ENCODE measurements around the gene CWC27. TPM values are rescaled to one million over a fixed set of nuclear protein-coding genes. Genes with fewer than 3 reads are reported as not detected.

The CWC27 gene
- total RNA-seq, 1 experiment from 2014 or later: 22.8 TPM

DNA sequence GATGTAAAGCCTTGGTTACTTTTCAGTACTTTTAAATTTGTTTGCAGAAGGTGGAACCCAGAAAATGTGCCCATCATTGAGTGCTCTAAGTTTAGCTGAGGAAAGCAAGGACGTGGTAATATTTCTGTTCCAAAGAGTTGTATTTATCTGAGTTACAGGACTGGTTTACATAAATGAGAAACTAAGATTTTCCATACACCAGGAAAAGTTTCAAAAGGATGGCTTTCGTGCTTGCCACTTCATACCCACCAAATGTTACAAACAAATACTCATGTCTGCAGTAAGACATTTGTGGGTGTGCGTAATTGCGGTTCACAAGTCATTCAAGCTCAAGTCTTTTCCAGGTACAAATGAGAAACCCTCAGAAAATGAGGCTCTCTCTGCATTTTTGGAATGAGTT lies 68.1 kb downstream of the CWC27 start:
- BruUV-seq (replicated peaks): no TSS peak
- H3K36me3 Mint-ChIP-seq (ENCODE audit: insufficient read depth, unreplicated experiment): no peaks in the 10 kb centered on the region
- no peak for DNase-seq
- no peak overlapping the region for H3K27ac Mint-ChIP-seq (ENCODE audit: unreplicated experiment)
- H3K4me1 Mint-ChIP-seq (ENCODE audit: low read depth, unreplicated experiment): no peaks in the 10 kb centered on the region
- no peak overlapping the region for H3K4me3 Mint-ChIP-seq (ENCODE audit: low read depth, unreplicated experiment)
- TF ChIP-seq, protein P1, sequence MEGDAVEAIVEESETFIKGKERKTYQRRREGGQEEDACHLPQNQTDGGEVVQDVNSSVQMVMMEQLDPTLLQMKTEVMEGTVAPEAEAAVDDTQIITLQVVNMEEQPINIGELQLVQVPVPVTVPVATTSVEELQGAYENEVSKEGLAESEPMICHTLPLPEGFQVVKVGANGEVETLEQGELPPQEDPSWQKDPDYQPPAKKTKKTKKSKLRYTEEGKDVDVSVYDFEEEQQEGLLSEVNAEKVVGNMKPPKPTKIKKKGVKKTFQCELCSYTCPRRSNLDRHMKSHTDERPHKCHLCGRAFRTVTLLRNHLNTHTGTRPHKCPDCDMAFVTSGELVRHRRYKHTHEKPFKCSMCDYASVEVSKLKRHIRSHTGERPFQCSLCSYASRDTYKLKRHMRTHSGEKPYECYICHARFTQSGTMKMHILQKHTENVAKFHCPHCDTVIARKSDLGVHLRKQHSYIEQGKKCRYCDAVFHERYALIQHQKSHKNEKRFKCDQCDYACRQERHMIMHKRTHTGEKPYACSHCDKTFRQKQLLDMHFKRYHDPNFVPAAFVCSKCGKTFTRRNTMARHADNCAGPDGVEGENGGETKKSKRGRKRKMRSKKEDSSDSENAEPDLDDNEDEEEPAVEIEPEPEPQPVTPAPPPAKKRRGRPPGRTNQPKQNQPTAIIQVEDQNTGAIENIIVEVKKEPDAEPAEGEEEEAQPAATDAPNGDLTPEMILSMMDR (IDR thresholded peaks at IDR 0.05; ENCODE audit: unreplicated experiment): no peak
- CTCF ChIA-PET: no interaction called here
- intact Hi-C loops (cut with micrococcal nuclease; ENCODE audit: unreplicated experiment): no loop called here
- H3K9me3 Mint-ChIP-seq (ENCODE audit: low read depth, unreplicated experiment): no peaks in the 10 kb centered on the region
- no peaks in the 10 kb centered on the region for H3K27me3 Mint-ChIP-seq (ENCODE audit: unreplicated experiment)

DNA sequence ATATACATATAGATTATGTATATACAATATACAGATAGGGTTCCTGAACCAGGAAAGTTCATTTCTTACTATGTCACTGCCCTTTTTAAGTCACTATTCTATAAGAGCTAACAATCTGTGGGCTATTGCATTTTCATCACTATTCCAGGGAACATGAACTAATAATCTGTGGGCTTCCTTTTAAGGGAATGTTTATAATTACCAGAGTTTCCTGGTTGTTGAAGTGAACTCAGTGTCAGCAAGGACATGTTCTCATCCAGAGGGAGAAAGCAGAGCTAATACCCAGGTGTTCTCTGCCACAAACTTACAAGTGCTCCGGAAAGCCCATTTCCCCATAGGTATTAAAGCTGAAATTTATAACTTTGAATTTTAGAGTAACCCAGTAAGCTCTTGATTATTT lies 69.6 kb downstream of the CWC27 start:
- TF ChIP-seq, protein P1 (IDR thresholded peaks at IDR 0.05; ENCODE audit: unreplicated experiment): no peak
- H3K4me1 Mint-ChIP-seq (ENCODE audit: low read depth, unreplicated experiment): no peaks in the 10 kb centered on the region
- intact Hi-C loops (cut with micrococcal nuclease; ENCODE audit: unreplicated experiment): no loop called here
- peaks cover 4% of the 10 kb centered on the region for H3K36me3 Mint-ChIP-seq (ENCODE audit: insufficient read depth, unreplicated experiment)
- BruUV-seq (replicated peaks): no TSS peak
- no peaks in the 10 kb centered on the region for H3K27me3 Mint-ChIP-seq (ENCODE audit: unreplicated experiment)
- CTCF ChIA-PET: interaction anchor here (0.6 kb wide), 1 partner anchor 250 kb away, joined by 9 read pairs; no protein-coding TSS in a partner anchor
- no peak overlapping the region for H3K4me3 Mint-ChIP-seq (ENCODE audit: low read depth, unreplicated experiment)
- no peaks in the 10 kb centered on the region for H3K9me3 Mint-ChIP-seq (ENCODE audit: low read depth, unreplicated experiment)
- no peak for DNase-seq
- H3K27ac Mint-ChIP-seq (ENCODE audit: unreplicated experiment): no peak overlapping the region

DNA sequence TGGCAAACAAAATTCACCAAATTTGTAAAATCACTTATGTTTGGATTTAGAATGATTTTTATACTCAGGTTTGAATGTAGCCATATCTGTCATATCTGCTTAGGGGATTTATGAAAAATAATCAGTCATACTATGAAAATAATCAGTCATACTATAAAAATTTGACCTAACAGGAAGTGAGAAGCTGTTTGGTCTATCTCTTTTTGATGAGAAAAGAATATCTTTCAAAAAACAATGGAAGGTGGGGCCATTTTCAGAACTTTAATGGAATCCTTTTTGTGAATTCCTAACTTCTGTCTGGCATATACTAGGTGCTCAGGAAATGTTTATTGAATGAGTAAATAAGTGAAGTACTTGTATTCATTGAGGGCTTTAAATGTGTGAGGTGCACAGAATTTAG lies 70.1 kb downstream of the CWC27 start:
- Mint-ChIP-seq H3K27me3 (ENCODE audit: unreplicated experiment) (no peaks in the 10 kb centered on the region), H3K4me1 (ENCODE audit: low read depth, unreplicated experiment) (no peaks in the 10 kb centered on the region), H3K4me3 (ENCODE audit: low read depth, unreplicated experiment) (no peak overlapping the region), H3K36me3 (ENCODE audit: insufficient read depth, unreplicated experiment) (peaks cover 4% of the 10 kb centered on the region), H3K27ac (ENCODE audit: unreplicated experiment) (no peak overlapping the region), H3K9me3 (ENCODE audit: low read depth, unreplicated experiment) (no peaks in the 10 kb centered on the region)
- TF ChIP-seq, protein P1 (IDR thresholded peaks at IDR 0.05; ENCODE audit: unreplicated experiment): no peak
- CTCF ChIA-PET: interaction anchor here (0.6 kb wide), 1 partner anchor 249 kb away, joined by 9 read pairs; no protein-coding TSS in a partner anchor
- BruUV-seq (replicated peaks): no TSS peak
- intact Hi-C loops (cut with micrococcal nuclease; ENCODE audit: unreplicated experiment): no loop called here
- no peak for DNase-seq

DNA sequence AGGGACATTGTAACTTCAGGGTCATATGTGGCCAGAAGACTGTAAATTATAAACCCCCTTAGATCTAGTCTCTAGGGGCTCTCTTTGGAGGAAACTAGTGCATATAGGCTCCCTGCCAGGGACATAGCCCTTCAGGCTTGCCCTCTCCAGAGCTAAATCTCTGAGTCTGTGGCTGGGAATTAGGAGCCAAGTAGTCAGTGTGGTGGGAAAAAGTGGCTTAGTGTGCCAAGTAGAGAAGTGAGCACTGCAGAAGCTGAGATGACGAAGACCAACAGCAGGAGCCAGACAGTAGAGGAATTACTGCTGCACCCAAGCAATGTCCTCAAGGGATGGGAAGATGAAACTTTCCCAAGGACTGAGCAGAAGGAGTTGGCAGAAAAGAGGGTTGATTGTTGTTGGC lies 71.2 kb downstream of the CWC27 start:
- BruUV-seq (replicated peaks): no TSS peak
- intact Hi-C loops (cut with micrococcal nuclease; ENCODE audit: unreplicated experiment): no loop called here
- Mint-ChIP-seq H3K27me3 (ENCODE audit: unreplicated experiment) (no peaks in the 10 kb centered on the region), H3K27ac (ENCODE audit: unreplicated experiment) (no peak overlapping the region), H3K4me1 (ENCODE audit: low read depth, unreplicated experiment) (no peaks in the 10 kb centered on the region), H3K36me3 (ENCODE audit: insufficient read depth, unreplicated experiment) (peaks cover 4% of the 10 kb centered on the region), H3K9me3 (ENCODE audit: low read depth, unreplicated experiment) (no peaks in the 10 kb centered on the region), H3K4me3 (ENCODE audit: low read depth, unreplicated experiment) (no peak overlapping the region)
- DNase-seq: no peak
- TF ChIP-seq, protein P1 (IDR thresholded peaks at IDR 0.05; ENCODE audit: unreplicated experiment): no peak
- CTCF ChIA-PET: no interaction called here
